SK-N-MC (cell line): Measurements from ENCODE around the gene POLR1C.

Experiments used
- EZH2 ChIP-seq: fragments of 200-600 bp; sonication (generic); IDR thresholded peaks from one replicate; pipeline ENCODE4 v1.6.1; 2017; ENCODE audit warnings: antibody characterized with exemption
- POLR2AphosphoS5 ChIP-seq: IDR thresholded peaks from 2 replicates; pipeline ENCODE4 v1.6.1; 2012; ENCODE audit warnings: mild to moderate bottlenecking, low read depth, low read length, borderline replicate concordance

DNA sequence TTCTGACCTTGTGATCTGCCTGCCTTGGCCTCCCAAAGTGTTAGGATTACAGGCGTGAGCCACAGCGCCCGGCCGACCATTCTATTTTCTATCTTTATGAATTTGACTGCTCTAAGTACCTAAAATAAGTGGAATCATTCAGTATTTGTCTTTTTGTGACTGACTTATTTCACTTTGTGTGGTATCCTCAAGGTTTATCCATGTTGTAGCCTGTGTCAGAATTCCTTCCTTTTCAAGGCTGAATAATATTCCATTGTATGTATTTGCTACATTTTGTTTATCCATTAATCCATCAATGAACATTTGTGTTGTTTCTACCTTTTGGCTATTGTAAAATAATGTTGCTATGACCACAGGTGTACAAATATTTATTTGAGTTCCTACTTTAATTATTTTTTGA, 44.4 kb upstream of the POLR1C start:
- no peak for TF ChIP-seq EZH2
- TF ChIP-seq POLR2AphosphoS5 = no peak
